ENCODE results near the gene CATSPERE. TPM values are rescaled to one million over a fixed set of nuclear protein-coding genes. Genes with fewer than 3 reads are reported as not detected.
"Not testable (repeated sequence)": the region's sequence is repeated elsewhere in the genome, so short reads cannot be mapped to it uniquely, and the experiment has no call there.

The CATSPERE gene
- total RNA-seq, 2 donors from 2014 or later: 0.32 to 3.9 TPM

DNA sequence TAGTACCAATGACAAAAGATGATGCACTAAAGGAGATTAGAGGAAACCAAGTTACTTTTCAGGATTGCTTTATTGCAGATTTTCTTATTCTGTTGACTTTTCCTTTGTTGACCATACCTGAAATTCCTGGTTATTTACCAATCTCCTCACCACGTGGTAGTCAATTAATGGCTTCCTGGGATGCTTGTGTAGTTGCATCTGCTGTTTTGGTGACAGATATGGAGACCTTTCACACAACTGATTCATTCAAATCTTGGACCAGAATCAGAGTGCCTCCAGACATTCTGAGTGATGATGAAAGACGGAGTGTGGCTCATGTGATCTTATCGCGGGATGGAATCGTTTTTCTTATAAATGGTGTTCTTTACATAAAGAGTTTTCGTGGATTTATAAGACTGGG, 91.3 kb downstream of the CATSPERE start:
- Histone ChIP-seq H3K27ac (no peak overlapping the region), H3K9me3 (no peaks in the 10 kb centered on the region), H3K4me3 (no peak overlapping the region), H3K27me3 (replicated peaks; ENCODE audit: insufficient read depth) (no peaks in the 10 kb centered on the region), H3K36me3 (no peaks in the 10 kb centered on the region), H3K4me1 (replicated peaks) (no peaks in the 10 kb centered on the region)
- WGBS: 21% methylated on average over 6 of the region's 6 CpGs
- intact Hi-C loops (cut with DNase I): no loop called here
- no peak for TF ChIP-seq POLR2AphosphoS5 (IDR thresholded peaks at IDR 0.05)
- TF ChIP-seq, protein P1, sequence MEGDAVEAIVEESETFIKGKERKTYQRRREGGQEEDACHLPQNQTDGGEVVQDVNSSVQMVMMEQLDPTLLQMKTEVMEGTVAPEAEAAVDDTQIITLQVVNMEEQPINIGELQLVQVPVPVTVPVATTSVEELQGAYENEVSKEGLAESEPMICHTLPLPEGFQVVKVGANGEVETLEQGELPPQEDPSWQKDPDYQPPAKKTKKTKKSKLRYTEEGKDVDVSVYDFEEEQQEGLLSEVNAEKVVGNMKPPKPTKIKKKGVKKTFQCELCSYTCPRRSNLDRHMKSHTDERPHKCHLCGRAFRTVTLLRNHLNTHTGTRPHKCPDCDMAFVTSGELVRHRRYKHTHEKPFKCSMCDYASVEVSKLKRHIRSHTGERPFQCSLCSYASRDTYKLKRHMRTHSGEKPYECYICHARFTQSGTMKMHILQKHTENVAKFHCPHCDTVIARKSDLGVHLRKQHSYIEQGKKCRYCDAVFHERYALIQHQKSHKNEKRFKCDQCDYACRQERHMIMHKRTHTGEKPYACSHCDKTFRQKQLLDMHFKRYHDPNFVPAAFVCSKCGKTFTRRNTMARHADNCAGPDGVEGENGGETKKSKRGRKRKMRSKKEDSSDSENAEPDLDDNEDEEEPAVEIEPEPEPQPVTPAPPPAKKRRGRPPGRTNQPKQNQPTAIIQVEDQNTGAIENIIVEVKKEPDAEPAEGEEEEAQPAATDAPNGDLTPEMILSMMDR (IDR thresholded peaks at IDR 0.05): no peak
- no peak for TF ChIP-seq POLR2A (IDR thresholded peaks at IDR 0.05)
- DNase-seq (ENCODE audit: low spot score): no peak

DNA sequence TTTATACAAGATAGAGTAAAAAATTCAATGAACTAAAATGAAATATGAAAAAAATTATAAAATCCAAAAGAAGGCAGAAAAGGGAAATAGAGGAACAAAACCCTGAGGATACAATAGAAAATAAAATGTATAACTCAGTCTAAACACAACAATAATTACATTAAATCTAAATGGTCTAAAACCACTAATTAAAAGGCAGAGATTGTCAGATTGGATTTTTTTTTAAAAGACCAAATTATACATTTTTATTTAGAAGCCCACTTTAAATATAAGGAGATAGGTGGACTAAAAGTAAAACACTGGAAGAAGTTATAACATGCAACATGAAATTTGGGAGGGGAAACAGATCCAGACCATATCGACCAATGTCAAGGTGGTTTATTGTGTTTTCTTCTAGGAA, 95.2 kb downstream of the CATSPERE start:
- WGBS: 98% methylated on average over 1 of the region's 1 CpG
- intact Hi-C loops (cut with DNase I): no loop called here

DNA sequence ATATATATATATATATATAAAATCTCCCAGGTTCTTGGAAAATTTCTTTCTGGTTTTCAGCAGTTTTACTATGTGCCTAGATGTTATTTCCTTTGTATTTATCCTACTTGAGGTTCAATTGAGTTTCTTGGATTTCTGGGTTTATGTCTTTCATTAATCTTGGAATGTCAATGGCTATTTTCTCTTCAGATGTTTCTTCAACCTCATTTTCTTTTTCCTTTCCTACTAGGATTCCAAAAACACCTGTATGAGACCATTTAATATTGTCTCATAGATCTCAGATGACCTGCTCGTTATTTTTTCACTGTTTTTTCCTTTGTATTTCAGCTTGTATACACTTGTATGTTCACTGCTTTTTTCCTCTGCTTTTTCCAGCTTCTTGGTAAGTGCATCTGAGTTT, 96.5 kb downstream of the CATSPERE start:
- Histone ChIP-seq H3K4me1 (replicated peaks) (no peaks in the 10 kb centered on the region), H3K27me3 (replicated peaks; ENCODE audit: insufficient read depth) (no peaks in the 10 kb centered on the region), H3K9me3 (no peaks in the 10 kb centered on the region), H3K36me3 (no peaks in the 10 kb centered on the region), H3K27ac (no peak overlapping the region), H3K4me3 (no peak overlapping the region)
- no peak for TF ChIP-seq POLR2A (IDR thresholded peaks at IDR 0.05)
- TF ChIP-seq, protein P1 (IDR thresholded peaks at IDR 0.05): no peak
- intact Hi-C loops (cut with DNase I): no loop called here
- no peak for DNase-seq (ENCODE audit: low spot score)
- 95% methylated on average over 1 of the region's 1 CpG for WGBS

More for the DNA sequence above, 95.2 kb downstream of the CATSPERE start:
- no peak for TF ChIP-seq POLR2A (IDR thresholded peaks at IDR 0.05)
- TF ChIP-seq POLR2AphosphoS5 (IDR thresholded peaks at IDR 0.05): no peak
- TF ChIP-seq, protein P1 (IDR thresholded peaks at IDR 0.05): no peak
- Histone ChIP-seq H3K36me3 (no peaks in the 10 kb centered on the region), H3K27ac (no peak overlapping the region), H3K27me3 (replicated peaks; ENCODE audit: insufficient read depth) (no peaks in the 10 kb centered on the region), H3K4me1 (replicated peaks) (no peaks in the 10 kb centered on the region), H3K4me3 (no peak overlapping the region), H3K9me3 (no peaks in the 10 kb centered on the region)
- no peak for DNase-seq (ENCODE audit: low spot score)

DNA sequence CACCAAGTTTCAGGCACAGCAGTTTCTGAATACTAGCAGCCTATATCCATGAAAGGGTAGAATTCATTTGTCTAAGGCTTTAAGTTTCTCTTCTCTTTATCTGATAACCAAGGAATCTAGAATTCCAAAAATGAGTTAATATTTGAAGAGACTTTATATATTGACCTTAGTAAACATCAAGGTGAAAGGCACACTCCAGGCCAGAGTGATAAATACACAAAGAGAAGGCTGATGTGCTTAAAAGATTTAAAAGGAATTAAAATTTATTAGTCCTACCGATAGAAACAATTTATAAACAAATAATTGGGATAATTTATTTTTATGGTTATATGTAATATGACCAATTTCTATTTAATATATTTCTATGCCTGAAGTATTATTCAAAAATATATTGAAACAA, 98.5 kb downstream of the CATSPERE start:
- Histone ChIP-seq H3K27me3 (replicated peaks; ENCODE audit: insufficient read depth) (no peaks in the 10 kb centered on the region), H3K4me3 (no peak overlapping the region), H3K4me1 (replicated peaks) (no peaks in the 10 kb centered on the region), H3K9me3 (no peaks in the 10 kb centered on the region), H3K27ac (no peak overlapping the region), H3K36me3 (no peaks in the 10 kb centered on the region)
- WGBS: 57% methylated on average over 1 of the region's 1 CpG
- DNase-seq (ENCODE audit: low spot score): no peak
- TF ChIP-seq, protein P1 (IDR thresholded peaks at IDR 0.05): no peak
- TF ChIP-seq POLR2A (IDR thresholded peaks at IDR 0.05): no peak
- no peak for TF ChIP-seq POLR2AphosphoS5 (IDR thresholded peaks at IDR 0.05)
- intact Hi-C loops (cut with DNase I): no loop called here

DNA sequence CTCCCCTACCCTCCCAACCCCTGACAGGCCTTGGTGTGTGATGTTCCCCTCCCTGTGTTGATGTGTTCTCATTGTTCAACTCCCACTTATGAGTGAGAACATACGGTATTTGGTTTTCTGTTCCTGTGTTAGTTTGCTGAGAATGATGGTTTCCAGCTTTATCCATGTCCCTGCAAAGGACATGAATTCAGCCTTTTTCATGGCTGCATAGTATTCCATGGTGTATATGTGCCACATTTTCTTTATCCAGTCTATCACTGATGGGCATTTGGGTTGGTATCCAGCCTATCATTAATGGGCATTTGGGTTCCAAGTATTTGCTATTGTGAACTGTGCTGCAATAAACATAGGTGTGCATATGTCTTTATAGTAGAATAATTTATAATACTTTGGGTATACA, 101.8 kb downstream of the CATSPERE start:
- H3K27ac ChIP-seq; H3K4me1 ChIP-seq (replicated peaks); intact Hi-C loops (cut with DNase I); H3K27me3 ChIP-seq (replicated peaks; ENCODE audit: insufficient read depth); H3K4me3 ChIP-seq; H3K36me3 ChIP-seq; DNase-seq (ENCODE audit: low spot score); H3K9me3 ChIP-seq: not testable (repeated sequence)
- 94% methylated on average over 1 of the region's 1 CpG for WGBS

All from prostate gland (tissue), 2 donors.